Liver (tissue), 3 donors: ENCODE data around the gene PEAK3.

Experiments
- CTCF ChIP-seq: fragments of 150-350 bp; IDR thresholded peaks from 2 replicates; pipeline ENCODE4 v1.5.1; 2017; ENCODE audit warnings: improper control_type of control experiment, low read depth, low read length; ENCODE audit not compliant: missing input control
- EGR1 ChIP-seq, 2 donors: IDR thresholded peaks; 2 replicates each; pipeline ENCODE4 v1.6.1; 2016 to 2018; ENCODE audit warnings: antibody characterized with exemption in 2 of 2, low read depth in 2 of 2
- FOXA1 ChIP-seq: IDR thresholded peaks from 2 replicates; pipeline ENCODE4 v1.6.1; 2016; ENCODE audit warnings: antibody characterized with exemption
- FOXA2 ChIP-seq: IDR thresholded peaks from 2 replicates; pipeline ENCODE4 v1.6.1; 2016; ENCODE audit warnings: antibody characterized with exemption
- GABPA ChIP-seq, 2 donors: IDR thresholded peaks in 1 of 2; conservative IDR thresholded peaks in 1 of 2; 2 replicates each; pipeline ENCODE4 v1.6.1; 2016; ENCODE audit warnings: antibody characterized with exemption in 2 of 2, mild to moderate bottlenecking in 1 of 2, moderate library complexity in 1 of 2
- HNF4A ChIP-seq, 2 donors: conservative IDR thresholded peaks; 2 replicates each; pipeline ENCODE4 v1.6.1; 2016; ENCODE audit warnings: antibody characterized with exemption in 2 of 2, mild to moderate bottlenecking in 2 of 2
- JUND ChIP-seq, 2 donors: IDR thresholded peaks; 2 replicates each; pipeline ENCODE4 v1.6.1; 2016; ENCODE audit warnings: antibody characterized with exemption in 2 of 2
- MAX ChIP-seq: IDR thresholded peaks from 2 replicates; pipeline ENCODE4 v1.6.1; 2016; ENCODE audit warnings: antibody characterized with exemption
- RAD21 ChIP-seq, 2 donors: IDR thresholded peaks; 2 replicates each; pipeline ENCODE4 v1.6.1; 2016; ENCODE audit warnings: antibody characterized with exemption in 2 of 2, mild to moderate bottlenecking in 2 of 2
- SP1 ChIP-seq: IDR thresholded peaks from 2 replicates; pipeline ENCODE4 v1.6.1; 2018; ENCODE audit warnings: antibody characterized with exemption, mild to moderate bottlenecking
- TAF1 ChIP-seq: conservative IDR thresholded peaks from 2 replicates; pipeline ENCODE4 v1.6.1; 2016; ENCODE audit warnings: antibody characterized with exemption, mild to moderate bottlenecking
- TF ChIP-seq, protein P1 (sequence below): IDR thresholded peaks from 2 replicates; pipeline ENCODE4 v1.6.1; 2016; ENCODE audit warnings: antibody characterized with exemption, mild to moderate bottlenecking
- TF ChIP-seq, protein P2 (sequence below): IDR thresholded peaks from 2 replicates; pipeline ENCODE4 v1.6.1; 2016; ENCODE audit warnings: antibody characterized with exemption
- TF ChIP-seq, protein P3 (sequence below): IDR thresholded peaks from 2 replicates; pipeline ENCODE4 v1.6.1; 2016; ENCODE audit warnings: antibody characterized with exemption
- donor health status: healthy.
- donor health status: healthy.

DNA sequence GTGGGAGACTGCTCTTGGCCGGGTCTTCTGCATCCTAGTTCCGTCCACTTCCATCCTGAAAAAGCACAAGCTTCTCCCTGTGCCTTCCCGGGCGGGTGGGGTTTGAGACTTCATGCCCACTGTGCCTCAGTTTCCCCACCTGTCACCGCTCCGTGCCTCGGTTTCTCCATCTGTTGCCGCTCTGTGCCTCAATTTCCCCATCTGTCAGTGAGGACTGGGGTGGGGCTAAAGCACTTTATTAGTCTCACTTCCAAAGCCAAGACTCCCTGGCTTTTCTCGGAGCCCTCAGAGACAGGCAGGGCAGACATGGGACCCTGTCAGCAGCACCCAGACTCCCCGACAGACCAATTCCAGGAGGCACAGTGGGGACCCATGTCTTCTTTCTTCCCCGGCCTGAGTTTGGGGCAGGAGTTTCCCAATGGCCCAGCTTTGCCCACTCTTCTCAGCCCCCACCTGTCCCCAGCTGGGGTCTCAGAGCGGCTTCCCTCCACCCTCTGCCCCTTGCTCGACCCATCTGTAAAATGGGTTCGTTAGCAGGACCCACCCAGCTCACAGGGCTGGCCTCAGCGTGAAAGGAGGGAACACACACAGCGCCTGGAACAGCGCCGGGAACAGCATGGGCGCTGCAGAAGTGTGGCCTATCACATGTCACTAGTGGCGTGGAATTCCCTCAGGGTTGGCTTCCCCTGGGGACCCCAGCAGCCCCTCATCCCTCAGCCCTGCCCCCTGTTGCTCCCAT is 4.6 kb upstream of the PEAK3 start:
- TF ChIP-seq CTCF (no peak), RAD21 (IDR thresholded peaks at IDR 0.05) (no peak), MAX (no peak), FOXA1 (no peak), SP1 (no peak), FOXA2 (no peak), TAF1 (no peak), GABPA (IDR thresholded peaks at IDR 0.05 in 1 of 2, conservative IDR thresholded peaks at IDR 0.05 in 1 of 2) (no peak), JUND (IDR thresholded peaks at IDR 0.05) (no peak), EGR1 (IDR thresholded peaks at IDR 0.05; ENCODE audit: low read depth in 2 of 2) (no peak), HNF4A (conservative IDR thresholded peaks at IDR 0.05) (no peak)
- TF ChIP-seq, protein P1, sequence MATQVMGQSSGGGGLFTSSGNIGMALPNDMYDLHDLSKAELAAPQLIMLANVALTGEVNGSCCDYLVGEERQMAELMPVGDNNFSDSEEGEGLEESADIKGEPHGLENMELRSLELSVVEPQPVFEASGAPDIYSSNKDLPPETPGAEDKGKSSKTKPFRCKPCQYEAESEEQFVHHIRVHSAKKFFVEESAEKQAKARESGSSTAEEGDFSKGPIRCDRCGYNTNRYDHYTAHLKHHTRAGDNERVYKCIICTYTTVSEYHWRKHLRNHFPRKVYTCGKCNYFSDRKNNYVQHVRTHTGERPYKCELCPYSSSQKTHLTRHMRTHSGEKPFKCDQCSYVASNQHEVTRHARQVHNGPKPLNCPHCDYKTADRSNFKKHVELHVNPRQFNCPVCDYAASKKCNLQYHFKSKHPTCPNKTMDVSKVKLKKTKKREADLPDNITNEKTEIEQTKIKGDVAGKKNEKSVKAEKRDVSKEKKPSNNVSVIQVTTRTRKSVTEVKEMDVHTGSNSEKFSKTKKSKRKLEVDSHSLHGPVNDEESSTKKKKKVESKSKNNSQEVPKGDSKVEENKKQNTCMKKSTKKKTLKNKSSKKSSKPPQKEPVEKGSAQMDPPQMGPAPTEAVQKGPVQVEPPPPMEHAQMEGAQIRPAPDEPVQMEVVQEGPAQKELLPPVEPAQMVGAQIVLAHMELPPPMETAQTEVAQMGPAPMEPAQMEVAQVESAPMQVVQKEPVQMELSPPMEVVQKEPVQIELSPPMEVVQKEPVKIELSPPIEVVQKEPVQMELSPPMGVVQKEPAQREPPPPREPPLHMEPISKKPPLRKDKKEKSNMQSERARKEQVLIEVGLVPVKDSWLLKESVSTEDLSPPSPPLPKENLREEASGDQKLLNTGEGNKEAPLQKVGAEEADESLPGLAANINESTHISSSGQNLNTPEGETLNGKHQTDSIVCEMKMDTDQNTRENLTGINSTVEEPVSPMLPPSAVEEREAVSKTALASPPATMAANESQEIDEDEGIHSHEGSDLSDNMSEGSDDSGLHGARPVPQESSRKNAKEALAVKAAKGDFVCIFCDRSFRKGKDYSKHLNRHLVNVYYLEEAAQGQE = no peak
- TF ChIP-seq, protein P2, sequence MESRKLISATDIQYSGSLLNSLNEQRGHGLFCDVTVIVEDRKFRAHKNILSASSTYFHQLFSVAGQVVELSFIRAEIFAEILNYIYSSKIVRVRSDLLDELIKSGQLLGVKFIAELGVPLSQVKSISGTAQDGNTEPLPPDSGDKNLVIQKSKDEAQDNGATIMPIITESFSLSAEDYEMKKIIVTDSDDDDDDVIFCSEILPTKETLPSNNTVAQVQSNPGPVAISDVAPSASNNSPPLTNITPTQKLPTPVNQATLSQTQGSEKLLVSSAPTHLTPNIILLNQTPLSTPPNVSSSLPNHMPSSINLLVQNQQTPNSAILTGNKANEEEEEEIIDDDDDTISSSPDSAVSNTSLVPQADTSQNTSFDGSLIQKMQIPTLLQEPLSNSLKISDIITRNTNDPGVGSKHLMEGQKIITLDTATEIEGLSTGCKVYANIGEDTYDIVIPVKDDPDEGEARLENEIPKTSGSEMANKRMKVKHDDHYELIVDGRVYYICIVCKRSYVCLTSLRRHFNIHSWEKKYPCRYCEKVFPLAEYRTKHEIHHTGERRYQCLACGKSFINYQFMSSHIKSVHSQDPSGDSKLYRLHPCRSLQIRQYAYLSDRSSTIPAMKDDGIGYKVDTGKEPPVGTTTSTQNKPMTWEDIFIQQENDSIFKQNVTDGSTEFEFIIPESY = no peak
- TF ChIP-seq, protein P3, sequence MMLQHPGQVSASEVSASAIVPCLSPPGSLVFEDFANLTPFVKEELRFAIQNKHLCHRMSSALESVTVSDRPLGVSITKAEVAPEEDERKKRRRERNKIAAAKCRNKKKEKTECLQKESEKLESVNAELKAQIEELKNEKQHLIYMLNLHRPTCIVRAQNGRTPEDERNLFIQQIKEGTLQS = no peak
